ENCODE data around the gene ITIH3.
A peak's percentile ranks its signal among the peaks of the same experiment; 100 is the strongest.

ITIH3 gene

DNA sequence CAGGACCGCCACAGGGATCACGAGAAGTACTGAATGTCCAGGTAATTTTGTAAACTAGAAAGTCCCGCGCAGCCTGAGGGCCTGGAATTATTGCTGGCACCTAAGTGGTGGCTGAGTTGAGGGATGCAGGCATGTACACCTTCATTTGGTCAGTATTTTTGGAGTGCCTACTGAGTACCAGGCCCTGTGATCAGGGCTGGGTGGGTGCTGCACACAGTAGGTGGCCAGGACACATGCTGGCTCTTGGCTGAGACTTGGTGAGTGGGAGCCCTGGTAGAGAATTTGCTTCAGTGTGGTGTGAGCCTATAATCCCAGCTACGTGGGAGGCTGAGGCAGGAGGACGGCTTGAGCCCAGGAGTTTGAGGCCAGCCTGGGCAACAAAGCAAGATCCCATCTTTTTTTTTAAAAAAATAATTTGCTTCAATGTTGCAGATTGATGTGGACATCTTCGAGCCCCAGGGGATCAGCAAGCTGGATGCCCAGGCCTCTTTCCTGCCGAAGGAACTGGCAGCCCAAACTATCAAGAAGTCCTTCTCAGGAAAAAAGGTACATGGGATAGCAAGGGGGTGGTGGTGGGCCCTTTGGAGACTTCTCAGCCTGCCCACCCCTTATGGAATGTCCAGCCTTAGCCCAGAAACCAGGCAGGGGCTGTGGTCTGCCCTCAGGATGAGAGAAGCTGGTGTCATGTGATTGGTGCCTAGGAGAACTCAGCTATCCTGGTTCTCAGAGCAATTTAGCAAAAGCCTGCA lies 14.6 kb upstream of the ITIH3 start:
- DNase-seq = peak; percentile 42

DNA sequence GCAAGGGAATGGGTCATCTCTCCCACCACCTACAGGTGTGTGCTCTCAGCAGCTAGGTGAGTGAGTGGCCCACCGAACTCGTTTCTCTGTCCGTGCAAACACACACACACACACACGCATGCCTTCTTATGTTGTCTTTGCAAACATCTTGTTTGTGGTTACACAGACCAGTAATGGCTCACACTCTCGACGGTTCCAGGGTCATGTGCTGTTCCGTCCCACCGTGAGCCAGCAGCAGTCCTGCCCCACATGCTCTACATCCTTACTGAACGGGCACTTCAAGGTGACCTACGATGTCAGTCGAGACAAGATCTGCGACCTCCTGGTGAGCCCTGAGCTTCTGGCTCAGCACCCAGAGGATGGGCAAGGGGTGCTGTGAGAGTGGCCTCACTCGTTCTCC lies 12.9 kb upstream of the ITIH3 start:
- DNase-seq = no peak

DNA sequence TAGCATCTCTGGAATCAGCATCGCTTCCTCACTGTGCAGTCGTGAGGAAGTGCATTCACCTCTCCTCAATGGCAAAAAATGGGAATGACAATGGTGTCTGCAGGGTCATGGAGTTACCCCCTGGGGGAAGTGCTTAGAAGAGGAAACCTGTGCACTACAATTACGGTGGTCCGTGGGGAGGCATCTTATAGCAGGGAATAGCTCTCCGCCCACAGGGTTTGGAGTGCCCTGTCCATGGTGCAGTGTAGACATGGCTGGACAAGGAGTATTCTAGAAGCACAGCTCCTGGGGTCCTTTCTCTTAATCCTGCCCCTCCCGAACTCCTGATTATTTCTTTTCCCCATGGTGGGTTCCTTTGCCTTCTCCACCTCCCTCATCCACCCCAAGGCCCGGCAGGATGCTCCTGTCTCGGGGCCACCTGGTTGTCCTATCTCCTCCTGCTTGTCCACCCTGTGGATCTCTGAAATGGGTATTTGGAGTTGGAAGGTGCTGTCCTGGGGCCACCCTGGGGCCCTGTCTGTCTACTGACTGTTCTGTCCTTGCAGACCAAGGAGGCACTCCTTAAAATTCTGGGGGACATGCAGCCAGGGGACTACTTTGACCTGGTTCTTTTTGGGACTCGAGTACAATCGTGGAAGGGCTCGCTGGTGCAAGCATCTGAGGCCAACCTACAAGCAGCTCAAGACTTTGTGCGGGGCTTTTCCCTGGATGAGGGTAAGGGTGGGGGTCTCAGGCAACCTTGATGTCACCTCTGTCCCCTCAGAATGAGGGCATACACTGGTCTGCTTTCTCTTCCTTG lies 12.0 kb upstream of the ITIH3 start:
- no peak for DNase-seq

DNA sequence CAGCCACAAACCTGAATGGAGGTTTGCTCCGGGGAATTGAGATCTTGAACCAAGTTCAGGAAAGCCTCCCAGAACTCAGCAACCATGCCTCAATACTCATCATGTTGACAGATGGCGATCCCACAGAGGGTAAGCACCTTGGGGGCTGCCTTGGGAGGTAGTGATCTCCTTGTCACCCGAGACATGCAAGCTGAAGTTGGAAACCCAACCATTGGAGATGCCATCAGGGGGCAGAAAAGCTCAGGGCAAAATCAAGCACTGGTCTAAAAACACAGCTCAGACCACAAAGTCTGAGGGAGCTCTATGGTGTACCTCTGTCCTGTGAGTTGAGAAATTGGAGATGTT lies 11.4 kb upstream of the ITIH3 start:
- no peak for DNase-seq

DNA sequence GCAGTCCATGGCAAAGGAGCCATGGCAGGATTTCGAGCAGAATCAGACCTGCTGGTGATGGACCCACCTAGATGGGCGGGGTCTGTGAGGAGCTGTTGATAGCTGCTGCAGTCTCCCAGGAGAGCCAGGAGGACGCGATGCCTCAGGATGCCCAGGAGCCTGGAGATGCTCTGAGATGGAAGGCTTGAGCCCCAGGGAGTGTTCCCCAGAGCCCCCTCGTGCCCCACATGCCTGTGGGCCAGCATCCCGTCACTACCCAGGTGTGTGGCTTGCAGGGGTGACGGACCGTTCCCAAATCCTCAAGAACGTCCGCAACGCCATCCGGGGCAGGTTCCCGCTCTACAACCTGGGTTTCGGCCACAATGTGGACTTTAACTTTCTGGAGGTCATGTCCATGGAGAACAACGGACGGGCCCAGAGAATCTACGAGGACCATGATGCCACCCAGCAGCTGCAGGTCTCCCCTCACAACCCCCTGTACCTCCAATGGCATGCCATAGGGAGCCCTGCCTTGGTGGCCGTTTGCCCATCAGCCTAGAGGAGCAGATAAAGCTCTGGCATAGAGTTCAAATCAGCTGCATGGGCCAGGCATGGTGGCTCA lies 10.5 kb upstream of the ITIH3 start:
- DNase-seq = no peak

DNA sequence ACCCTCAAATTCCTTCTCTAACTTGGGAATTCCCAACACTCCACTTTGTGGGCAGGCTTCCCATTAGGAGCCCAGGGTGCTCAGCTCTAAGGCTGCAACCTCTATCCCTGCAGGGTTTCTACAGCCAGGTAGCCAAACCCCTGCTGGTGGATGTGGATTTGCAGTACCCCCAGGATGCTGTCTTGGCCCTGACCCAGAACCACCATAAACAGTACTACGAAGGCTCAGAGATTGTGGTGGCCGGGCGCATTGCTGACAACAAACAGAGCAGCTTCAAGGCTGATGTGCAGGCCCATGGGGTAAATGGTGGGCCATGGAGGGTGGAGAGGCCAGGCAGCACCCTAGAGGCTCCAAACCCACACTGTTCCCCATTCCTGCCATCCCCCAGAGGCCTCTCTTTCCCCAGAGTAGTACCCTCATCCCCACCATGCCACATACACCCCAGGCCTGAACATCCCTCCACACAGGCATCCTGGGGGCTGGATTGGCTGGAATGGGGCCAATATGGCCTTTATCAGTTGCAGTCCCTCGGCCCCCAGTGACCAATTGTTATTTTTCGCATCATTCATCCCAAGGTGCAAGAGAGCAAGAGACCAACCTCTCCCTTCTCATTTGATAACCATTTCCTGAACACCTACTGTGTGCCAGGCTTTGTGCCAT lies 9.5 kb upstream of the ITIH3 start:
- DNase-seq = no peak

DNA sequence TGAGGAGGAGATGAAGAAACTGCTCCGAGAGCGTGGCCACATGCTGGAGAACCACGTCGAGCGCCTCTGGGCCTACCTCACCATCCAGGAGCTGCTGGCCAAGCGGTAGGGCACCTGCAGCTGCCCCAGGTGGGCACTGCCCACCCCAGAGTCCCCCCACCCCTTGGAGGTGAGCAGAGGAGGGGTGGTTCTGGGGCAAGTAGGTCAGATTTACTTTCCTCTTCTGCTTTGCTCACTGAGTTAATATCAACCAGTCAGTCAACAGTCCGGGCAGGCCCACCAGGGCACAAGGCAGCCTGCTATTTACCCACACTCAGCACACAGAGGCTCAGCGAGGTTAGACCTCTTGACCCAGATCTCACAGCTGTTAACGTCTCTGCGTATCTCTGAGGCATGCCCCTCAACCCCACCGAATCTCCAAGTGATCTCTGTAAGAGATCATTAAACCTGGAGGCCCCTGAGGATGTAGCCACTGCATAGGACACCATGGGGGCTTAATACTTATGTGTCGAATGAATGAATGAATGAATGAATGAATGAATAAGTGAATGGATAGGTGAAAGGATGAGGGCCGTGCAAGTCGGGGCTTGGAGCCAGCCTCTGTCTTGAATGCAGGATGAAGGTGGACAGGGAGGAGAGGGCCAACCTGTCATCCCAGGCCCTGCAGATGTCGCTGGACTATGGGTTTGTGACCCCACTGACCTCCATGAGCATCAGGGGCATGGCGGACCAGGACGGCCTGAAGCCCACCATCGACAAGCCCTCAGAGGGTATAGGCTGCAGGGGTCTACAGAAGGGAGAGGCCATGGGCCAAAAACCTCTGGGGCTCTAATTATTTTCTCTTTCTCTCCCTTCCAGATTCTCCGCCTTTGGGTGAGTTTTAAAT lies 8.0 kb upstream of the ITIH3 start:
- no peak for DNase-seq

DNA sequence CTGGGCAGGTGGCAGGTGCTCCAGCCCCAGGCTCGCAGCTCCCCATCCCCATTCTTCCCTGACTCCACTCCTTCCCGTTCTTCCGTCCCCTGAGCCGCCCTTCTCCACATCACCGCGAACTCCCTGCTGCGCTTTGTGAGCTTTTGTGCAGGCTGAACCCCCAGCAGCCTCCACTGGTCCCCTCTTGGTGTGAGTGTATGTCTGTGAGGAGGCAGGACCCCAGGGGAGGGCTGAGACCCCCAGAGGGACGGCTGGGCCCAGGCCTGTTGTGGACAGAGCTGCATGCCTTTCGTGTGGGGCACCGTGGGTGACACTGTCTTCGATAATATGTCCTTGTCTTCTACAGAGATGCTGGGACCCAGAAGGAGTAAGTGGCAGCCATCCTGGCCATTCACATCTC lies 7.3 kb upstream of the ITIH3 start:
- no peak for DNase-seq

DNA sequence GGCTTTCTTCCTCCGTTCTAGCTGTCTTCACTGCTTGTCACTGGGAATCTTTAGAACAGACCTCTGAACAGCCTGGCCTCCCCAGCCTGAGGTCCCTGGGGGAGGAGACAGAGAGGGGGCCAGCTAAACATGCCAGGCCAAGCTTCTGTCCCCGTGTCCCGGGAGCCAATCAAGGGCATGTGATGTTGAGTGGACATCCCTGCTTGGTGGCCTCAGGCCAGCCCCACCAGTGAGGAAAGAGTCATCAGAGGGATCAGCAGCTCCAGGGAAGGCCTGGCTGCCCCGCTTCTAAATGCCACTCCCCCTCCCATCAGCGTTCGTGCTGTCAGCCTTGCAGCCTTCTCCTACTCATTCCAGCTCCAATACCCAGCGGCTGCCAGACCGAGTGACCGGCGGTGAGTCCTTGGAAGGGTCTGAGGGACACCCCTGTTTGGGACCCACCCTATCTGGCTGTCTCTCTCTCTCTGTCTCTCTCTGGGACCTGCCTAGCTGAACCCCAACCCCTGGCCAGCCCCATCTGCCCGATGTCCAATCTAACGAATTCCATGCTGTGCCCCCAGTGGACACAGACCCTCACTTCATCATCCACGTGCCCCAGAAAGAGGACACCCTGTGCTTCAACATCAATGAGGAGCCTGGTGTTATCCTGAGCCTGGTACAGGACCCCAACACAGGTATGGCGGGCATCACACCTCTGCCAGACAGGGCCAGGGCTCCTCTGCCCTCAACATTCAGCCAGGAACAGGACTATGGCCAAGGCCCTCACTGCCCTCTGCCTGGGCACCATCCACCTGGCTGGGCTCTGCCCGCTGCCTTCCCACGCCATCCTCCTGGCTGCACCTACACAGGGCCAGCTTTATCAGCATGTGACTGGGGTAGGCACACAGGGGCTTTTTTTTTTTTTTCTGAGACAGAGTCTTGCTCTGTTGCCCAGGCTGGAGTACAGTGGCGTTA lies 6.6 kb upstream of the ITIH3 start:
- DNase-seq = no peak

DNA sequence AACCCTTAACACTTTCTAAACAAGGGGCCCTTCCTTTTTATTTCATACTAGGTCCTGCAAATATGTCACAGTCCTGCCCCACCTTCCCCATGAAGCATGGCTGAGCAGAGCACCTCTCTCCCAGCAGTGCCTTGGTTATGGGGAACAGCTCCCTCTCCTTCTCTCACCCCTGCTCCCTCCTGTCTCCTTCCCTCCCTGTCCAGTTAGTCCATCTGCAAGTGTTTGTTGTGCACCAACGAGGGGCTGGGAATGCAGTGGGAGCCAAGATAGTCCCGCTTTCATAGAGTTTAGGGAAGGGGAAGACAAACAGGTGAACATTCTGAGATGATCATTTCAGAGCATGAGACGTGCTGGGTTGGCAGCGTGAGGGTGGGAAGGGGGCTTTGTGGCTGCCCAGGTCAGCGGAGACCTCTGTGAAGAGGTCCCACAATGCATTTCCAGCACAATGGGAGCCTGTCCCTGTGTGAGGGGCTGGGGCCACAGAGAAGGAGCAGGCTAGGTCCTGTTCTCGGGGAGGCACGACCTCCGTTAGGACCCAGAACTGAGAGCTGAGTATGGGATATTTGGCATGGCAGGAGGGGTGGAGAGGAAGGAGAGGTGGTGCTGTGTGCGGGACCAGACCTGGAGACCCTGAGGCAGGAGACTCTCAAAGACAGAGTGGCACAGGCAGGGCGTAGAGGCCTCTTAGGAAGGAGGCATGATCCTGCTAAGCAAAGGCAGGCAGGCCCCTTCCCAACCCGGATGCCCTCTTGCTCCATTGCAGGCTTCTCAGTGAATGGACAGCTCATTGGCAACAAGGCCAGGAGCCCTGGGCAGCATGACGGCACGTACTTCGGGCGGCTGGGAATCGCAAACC lies 5.5 kb upstream of the ITIH3 start:
- DNase-seq = no peak

DNA sequence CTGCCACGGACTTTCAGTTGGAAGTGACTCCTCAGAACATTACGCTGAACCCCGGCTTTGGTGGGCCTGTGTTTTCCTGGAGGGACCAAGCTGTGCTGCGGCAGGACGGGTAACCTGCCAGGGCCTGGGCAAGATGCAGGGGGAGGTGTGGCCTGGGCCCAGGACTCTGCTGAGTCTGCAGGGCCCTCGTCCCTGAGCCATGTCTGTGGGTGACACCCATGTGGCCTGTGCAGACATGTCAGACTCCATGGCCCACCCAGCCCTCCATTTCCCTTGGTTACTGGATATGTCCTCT lies 4.9 kb upstream of the ITIH3 start:
- DNase-seq = no peak

DNA sequence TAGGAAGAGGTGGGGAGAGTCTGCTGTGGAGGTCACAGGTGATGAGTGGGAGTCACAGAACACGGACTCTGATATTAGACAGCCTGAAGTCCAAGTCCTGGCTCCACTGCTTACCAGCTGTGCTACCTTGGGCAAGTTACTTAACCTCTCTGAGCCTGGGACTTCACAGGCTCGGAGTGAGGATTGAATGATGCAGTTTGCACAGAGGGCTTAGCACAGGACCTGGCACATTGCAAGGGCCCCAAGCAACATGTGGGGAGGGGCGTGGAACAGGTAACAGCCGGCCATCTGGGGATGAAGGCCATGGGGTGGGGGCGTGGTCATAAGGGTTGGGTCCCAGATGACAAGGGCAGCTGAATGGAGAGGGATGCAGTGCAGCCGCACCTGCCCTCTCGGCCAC lies 4.3 kb upstream of the ITIH3 start:
- no peak for DNase-seq

DNA sequence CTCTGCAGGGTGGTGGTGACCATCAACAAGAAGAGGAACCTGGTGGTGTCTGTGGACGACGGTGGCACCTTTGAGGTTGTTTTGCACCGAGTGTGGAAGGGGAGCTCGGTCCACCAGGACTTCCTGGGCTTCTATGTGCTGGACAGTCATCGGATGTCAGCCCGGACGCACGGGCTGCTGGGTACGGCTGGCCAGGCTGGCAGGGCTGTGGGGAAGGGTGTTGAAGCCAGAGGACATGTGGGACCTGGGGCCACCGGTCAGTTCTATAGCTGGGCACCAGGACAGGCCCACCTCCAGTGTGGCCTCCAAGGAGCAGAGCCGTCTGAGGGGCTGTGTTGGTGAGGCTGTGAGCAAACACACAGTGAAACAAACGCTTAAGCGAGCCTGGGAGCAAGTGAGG lies 3.9 kb upstream of the ITIH3 start:
- DNase-seq = no peak

DNA sequence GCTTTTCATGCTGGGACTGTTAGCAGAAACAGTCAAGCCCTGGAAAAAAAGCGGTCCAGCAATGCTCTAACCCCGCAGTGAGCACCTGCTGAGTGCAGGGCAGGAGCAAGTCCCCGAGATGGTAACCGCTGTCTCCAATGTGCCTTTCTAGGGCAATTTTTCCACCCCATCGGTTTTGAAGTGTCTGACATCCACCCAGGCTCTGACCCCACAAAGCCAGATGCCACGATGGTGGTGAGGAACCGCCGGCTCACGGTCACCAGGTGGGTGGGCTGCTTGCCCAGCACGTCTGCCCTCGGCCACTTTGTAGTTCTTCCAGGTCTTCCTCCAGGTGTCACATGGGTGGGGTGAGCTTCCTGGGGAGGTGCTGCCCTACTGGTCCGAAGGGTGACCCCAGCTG lies 3.2 kb upstream of the ITIH3 start:
- DNase-seq = no peak

DNA sequence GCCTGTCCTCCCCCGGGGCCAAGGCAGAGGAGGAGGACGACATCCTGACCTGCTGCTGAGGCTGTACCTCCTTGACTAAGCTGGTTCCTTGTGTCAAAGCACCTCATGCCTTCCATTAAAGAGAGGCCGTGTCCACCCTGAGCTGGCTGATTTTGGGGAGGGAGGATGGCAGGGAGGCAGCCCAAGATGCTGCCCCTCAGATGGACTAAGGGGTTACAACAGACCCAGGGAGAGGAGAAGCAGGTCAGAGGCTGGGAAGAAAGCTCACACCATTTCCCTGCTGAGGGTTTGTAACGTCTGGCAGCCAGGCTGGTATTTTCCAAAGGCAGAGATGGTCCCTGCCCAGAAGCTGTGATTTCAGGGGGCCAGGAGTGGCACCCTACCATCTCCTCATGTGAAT lies 2.7 kb upstream of the ITIH3 start:
- no peak for DNase-seq

DNA sequence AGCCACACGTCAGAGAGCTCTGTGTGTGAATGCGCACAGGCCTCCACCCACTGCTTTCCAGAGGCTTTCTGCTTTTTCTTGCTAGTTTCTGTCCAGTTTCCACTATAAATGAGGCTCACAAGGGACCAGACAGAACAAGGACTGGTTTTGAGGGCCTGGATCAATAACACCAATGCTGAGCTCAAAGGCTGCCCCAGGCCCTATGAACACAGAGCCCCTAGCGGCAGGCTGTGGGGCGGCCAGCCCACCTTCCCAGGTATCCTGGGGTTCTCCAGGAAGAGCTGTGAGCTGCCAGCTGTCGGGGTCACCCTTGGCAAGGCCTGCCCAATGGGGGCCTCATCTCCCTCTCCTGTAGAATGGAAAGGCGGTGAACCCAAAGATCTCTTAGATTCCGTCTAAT lies 2.2 kb upstream of the ITIH3 start:
- no peak for DNase-seq

DNA sequence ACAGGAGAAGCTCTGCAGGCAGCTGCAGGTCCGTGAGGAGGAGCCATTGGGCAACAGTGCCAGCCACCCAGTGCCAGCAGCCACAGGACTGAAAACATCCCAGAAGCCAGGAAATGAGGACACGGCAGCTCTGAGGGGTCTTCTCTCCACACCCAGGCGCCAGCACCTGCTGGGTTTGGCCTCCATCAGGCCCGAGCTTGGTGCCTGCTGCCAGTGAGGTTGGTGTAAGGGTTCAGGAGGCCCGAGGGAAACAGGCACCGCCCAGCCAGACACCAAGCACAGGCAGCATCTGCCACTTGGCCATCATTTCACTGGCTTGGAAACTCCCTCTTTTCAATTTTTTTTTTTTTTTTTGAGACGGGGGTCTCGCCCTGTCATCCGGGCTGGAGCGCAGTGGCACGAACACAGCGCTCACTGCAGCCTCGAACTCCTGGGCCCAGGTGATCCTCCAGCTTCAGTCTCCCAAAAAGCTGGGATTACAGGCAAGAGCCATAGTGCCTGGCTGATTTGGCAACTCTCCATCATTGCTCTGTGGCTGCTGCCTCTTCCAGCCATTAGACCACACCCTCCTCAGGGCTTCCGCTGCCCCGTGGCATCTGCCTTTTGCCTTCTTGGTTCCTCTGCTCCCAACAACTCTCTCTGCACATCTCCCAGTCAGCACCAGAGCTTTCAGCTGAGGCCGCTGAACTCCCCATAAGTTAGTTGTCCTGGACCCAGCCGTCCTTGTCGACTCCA lies 1.5 kb upstream of the ITIH3 start:
- DNase-seq = no peak

DNA sequence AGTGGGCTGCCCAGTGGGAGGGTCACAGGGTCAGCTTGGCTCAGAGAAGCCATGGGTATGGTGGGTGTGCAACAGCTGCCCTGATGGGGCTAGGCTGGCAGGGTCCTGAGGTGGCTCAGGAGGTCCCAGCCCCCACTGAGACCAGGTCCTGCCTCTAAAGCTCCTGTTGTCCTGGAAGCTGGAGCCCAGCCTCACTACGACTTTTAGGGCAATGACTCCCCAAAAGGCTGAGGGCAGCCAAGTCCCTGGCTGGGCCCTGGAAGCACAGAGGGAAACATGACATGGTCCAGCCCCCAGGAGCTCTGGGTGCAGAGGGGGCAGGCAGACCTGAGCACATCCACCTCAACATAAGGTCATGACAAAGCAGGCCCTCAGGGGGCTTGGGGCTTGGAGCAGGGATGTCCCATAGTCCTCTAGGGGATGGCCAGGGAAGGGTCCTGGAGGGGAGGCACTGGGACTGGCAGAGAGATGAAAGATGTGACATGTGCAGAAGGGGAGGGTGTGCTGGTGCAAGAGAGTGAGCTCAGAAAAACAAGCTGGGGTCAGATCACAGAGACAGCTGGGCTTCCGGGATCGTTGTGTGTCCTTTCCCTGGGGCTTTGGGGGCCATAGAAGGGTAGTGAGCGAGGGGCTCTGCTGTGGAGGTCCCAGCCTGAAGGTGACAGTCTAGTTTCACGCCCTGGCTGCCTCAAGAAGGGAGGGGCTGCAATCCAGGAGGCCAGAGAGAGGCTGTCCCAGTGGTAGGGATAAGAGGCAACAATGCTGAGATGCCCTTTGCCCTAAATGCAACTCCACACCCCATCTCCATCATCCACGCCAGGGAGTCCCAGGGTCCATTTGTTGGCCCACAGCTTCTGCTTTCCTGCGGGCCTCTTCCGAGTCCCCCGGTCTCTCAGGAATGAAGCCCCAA lies 639 bp upstream of the ITIH3 start:
- DNase-seq = no peak

All from activated effector memory CD4-positive, alpha-beta T cell treated with anti-CD3 and anti-CD28 coated beads, Interleukin-2, amount 50 U/mL, for 16 hours (primary cell).